Astrocyte of the cerebellum (primary cell): ENCODE results near the gene LY6G6C.
A peak's percentile ranks its signal among the peaks of the same experiment; 100 is the strongest.

Experiments used
- DNase-seq: peaks from one replicate; pipeline ENCODE4 v3.0.0-alpha.2; 2011; ENCODE audit warnings: low read depth
- H3K4me3 ChIP-seq: 2 replicates; pipeline ENCODE4 v1.5.1; 2011; ENCODE audit warnings: mild to moderate bottlenecking, low read depth, low read length, moderate library complexity
- in situ Hi-C: cut with HindIII; loops from 2 replicates; pipeline ENCODE4 v1.10.0; 2017; ENCODE audit warnings: low sequenced_read_pairs
- TF ChIP-seq, protein P1 (sequence below): IDR thresholded peaks from 2 replicates; pipeline ENCODE4 v1.5.1; 2012; ENCODE audit warnings: low read length, low read depth, moderate library complexity, mild to moderate bottlenecking; ENCODE audit errors: missing control alignments

Gene LY6G6C

GRCh38 chr6:31765910-31766794, 44.6 kb upstream of the LY6G6C start:
- no peak for DNase-seq
- TF ChIP-seq, protein P1, sequence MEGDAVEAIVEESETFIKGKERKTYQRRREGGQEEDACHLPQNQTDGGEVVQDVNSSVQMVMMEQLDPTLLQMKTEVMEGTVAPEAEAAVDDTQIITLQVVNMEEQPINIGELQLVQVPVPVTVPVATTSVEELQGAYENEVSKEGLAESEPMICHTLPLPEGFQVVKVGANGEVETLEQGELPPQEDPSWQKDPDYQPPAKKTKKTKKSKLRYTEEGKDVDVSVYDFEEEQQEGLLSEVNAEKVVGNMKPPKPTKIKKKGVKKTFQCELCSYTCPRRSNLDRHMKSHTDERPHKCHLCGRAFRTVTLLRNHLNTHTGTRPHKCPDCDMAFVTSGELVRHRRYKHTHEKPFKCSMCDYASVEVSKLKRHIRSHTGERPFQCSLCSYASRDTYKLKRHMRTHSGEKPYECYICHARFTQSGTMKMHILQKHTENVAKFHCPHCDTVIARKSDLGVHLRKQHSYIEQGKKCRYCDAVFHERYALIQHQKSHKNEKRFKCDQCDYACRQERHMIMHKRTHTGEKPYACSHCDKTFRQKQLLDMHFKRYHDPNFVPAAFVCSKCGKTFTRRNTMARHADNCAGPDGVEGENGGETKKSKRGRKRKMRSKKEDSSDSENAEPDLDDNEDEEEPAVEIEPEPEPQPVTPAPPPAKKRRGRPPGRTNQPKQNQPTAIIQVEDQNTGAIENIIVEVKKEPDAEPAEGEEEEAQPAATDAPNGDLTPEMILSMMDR: no peak
- in situ Hi-C loops: no loop called here
- peak overlapping the region; percentile 29 for H3K4me3 ChIP-seq

GRCh38 chr6:31765559-31765909, 44.0 kb upstream of the LY6G6C start:
- no peak for DNase-seq
- no peak overlapping the region for H3K4me3 ChIP-seq
- in situ Hi-C loops: no loop called here
- TF ChIP-seq, protein P1: no peak

- in situ Hi-C loops: no loop called here
- H3K4me3 ChIP-seq: no peak overlapping the region
- TF ChIP-seq, protein P1: no peak
- DNase-seq: no peak
Observed at GRCh38 chr6:31764198-31764597, 42.7 kb upstream of the LY6G6C start.

DNA sequence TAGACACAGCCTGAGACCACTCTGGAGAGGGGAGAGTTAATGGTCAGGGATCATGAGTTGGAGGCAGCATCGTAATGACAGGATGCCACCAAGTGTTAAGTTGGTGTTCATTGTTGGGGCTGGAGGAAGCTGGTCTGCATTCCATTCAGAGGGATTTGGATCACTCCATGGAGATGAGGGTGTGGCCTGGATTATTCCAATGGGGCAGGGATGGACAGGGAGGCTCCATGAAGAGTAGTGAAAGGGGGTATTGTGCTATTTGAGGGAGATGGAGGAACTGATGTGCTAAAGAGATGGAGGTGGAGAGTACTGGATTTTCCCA, 42.0 kb upstream of the LY6G6C start:
- DNase-seq: no peak
- in situ Hi-C loops: no loop called here
- TF ChIP-seq, protein P1: no peak
- H3K4me3 ChIP-seq: no peak overlapping the region

- TF ChIP-seq, protein P1: no peak
- in situ Hi-C loops: no loop called here
- no peak for DNase-seq
- no peak overlapping the region for H3K4me3 ChIP-seq
Observed at GRCh38 chr6:31762878-31763618, 41.5 kb upstream of the LY6G6C start.

- TF ChIP-seq, protein P1: no peak
- DNase-seq: no peak
- in situ Hi-C loops: no loop called here
- no peak within 1 kb of the TSS for H3K4me3 ChIP-seq
Observed at GRCh38 chr6:31762356-31762755, 40.8 kb upstream of the LY6G6C start, which contains the start of gene SAPCD1. TSS of gene SAPCD1 (plus strand) at chr6:31762656. CDS start at chr6:31763055, 399 bp downstream.
